ENCODE measurements around the gene DOC2B.
"Not testable (repeated sequence)": the region's sequence is repeated elsewhere in the genome, so short reads cannot be mapped to it uniquely, and the experiment has no call there.

The DOC2B gene

DNA sequence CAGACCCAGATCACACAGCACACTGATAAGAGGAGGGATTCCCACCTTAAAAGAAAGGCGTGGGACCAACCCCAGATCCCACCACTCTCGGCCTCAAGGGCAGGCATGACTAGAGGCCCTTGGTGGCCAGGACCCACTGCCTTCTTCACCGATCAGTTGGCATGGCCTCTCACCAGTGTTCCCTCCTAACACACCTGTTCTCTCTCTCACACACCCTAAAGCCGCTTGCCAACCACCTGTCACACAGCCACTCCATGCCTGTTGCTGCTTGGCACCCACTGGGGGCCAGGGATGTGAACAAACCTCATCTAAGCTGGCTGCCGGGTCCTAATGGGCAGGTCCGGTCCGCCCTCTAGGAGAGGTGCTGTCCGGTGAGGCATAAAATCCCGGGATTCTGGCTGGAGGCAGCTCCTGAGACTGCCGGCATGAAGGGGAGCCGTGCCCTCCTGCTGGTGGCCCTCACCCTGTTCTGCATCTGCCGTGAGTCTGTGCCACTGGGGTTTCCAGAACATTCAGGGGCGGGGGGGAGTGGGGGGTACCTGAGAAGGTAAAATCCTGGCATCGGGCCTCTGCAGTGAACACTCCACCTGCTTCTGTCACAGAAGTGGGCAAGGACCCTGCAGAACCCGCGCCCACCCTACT is 44.2 kb downstream of the DOC2B start, which contains the start of gene SCGB1C2:
SCGB1C2 (plus strand) TSS at position 404 of the 642 bp plus-strand sequence; CDS start at position 426, 22 bp downstream.
- not testable (repeated sequence) for H3K4me3 ChIP-seq (ENCODE audit: low read depth in 1 of 2, low read length in 2 of 2); H3K36me3 ChIP-seq (ENCODE audit: control insufficient read depth in 1 of 2, insufficient read depth in 2 of 2, low read length in 2 of 2); H3K27ac ChIP-seq (ENCODE audit: low read depth, low read length); H3K27me3 ChIP-seq (ENCODE audit: control insufficient read depth in 1 of 2, insufficient read depth in 2 of 2, low read length in 2 of 2); H3K9ac ChIP-seq (ENCODE audit: low read depth in 1 of 2, low read length in 2 of 2); H3K4me1 ChIP-seq (ENCODE audit: control insufficient read depth in 1 of 2, insufficient read depth in 2 of 2, low read length in 2 of 2); H3K9me3 ChIP-seq (ENCODE audit: control insufficient read depth in 1 of 2, low read length in 2 of 2)

DNA sequence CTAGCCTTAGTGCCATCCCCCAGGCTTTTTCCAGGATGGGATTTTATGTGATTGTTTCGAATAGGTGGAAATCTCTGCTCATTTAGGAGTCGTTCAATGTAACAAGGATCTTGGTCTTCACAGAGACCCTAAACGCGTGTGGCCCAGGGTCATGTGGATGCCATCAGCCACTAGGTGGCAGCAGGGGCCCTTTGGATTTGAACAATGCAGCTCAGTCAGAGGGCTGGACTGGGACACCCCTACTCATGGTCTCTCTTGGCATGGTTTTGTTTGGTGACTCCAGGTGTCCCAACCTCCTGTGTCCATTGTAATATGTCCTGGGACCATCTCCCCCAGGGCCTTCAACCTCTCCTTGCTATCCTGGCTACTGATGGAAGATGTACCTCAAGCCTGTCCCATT is 44.9 kb downstream of the DOC2B start:
- H3K36me3 ChIP-seq (ENCODE audit: control insufficient read depth in 1 of 2, insufficient read depth in 2 of 2, low read length in 2 of 2); H3K9ac ChIP-seq (ENCODE audit: low read depth in 1 of 2, low read length in 2 of 2); H3K9me3 ChIP-seq (ENCODE audit: control insufficient read depth in 1 of 2, low read length in 2 of 2); H3K4me3 ChIP-seq (ENCODE audit: low read depth in 1 of 2, low read length in 2 of 2); H3K4me1 ChIP-seq (ENCODE audit: control insufficient read depth in 1 of 2, insufficient read depth in 2 of 2, low read length in 2 of 2); H3K27me3 ChIP-seq (ENCODE audit: control insufficient read depth in 1 of 2, insufficient read depth in 2 of 2, low read length in 2 of 2); H3K27ac ChIP-seq (ENCODE audit: low read depth, low read length): not testable (repeated sequence)

DNA sequence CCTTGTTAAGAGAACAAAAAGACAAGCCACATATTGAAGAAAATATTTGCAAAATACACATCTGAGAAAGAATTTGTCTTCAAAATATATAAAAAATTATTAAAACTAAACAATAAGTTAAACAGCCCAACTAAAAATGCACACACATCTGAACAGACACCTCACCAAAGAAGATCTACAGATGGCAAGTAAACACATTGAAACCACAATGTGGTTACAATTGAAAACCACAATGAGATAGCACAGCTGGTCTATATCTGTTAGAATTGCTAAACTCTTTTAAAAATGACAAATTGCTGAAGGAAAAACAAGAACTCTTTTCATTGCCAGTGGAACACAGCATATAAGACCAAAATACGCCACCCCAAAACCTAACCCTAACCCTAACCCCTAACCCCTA is 45.6 kb downstream of the DOC2B start:
- H3K4me1 ChIP-seq (ENCODE audit: control insufficient read depth in 1 of 2, insufficient read depth in 2 of 2, low read length in 2 of 2); H3K9ac ChIP-seq (ENCODE audit: low read depth in 1 of 2, low read length in 2 of 2); H3K27me3 ChIP-seq (ENCODE audit: control insufficient read depth in 1 of 2, insufficient read depth in 2 of 2, low read length in 2 of 2); H3K27ac ChIP-seq (ENCODE audit: low read depth, low read length); H3K9me3 ChIP-seq (ENCODE audit: control insufficient read depth in 1 of 2, low read length in 2 of 2); H3K36me3 ChIP-seq (ENCODE audit: control insufficient read depth in 1 of 2, insufficient read depth in 2 of 2, low read length in 2 of 2); H3K4me3 ChIP-seq (ENCODE audit: low read depth in 1 of 2, low read length in 2 of 2): not testable (repeated sequence)

DNA sequence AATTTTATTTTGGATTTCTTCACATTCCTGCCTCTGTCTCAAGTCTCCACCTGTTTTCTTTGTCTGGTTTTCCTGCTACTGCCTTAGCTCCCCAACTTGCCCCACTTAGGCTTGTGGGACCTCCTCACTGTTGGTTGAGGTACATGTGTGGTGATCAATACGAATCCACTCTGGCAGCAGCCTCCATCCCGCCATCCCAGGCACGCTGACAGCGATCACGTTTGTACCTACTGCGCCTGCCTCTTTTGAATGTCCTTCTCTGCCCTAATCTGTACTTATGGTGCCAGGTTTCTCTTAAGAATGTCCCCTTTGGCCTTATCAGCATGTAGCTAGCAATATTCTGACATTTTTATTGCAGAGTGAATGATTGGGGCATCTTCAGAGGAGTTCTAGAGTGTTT is 46.4 kb downstream of the DOC2B start:
- H3K36me3 ChIP-seq (ENCODE audit: control insufficient read depth in 1 of 2, insufficient read depth in 2 of 2, low read length in 2 of 2); H3K27me3 ChIP-seq (ENCODE audit: control insufficient read depth in 1 of 2, insufficient read depth in 2 of 2, low read length in 2 of 2); H3K4me3 ChIP-seq (ENCODE audit: low read depth in 1 of 2, low read length in 2 of 2); H3K9ac ChIP-seq (ENCODE audit: low read depth in 1 of 2, low read length in 2 of 2); H3K27ac ChIP-seq (ENCODE audit: low read depth, low read length); H3K4me1 ChIP-seq (ENCODE audit: control insufficient read depth in 1 of 2, insufficient read depth in 2 of 2, low read length in 2 of 2); H3K9me3 ChIP-seq (ENCODE audit: control insufficient read depth in 1 of 2, low read length in 2 of 2): not testable (repeated sequence)

DNA sequence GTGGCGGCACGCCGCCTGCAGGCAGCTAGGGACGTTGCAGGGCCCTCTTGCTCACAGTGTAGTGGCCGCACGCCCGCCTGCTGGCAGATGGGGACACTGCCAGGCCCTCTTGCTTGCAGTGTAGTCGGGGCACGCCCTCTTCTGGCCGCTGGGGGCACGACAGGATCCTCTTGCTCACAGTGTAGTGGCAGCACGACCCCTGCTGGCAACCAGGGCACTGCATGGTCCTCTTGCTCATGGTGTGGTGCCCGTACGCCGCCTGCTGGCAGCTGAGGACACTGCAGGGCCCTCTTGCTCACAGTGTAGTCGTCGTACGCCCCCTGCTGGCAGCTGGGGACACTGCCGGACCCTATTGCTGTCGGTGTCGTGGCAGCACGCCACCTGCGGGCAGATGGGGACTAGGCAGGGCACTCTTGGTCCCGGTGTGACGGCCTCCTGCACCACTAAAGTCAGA is 47.1 kb downstream of the DOC2B start:
- not testable (repeated sequence) for H3K9me3 ChIP-seq (ENCODE audit: control insufficient read depth in 1 of 2, low read length in 2 of 2); H3K27ac ChIP-seq (ENCODE audit: low read depth, low read length); H3K36me3 ChIP-seq (ENCODE audit: control insufficient read depth in 1 of 2, insufficient read depth in 2 of 2, low read length in 2 of 2); H3K9ac ChIP-seq (ENCODE audit: low read depth in 1 of 2, low read length in 2 of 2); H3K27me3 ChIP-seq (ENCODE audit: control insufficient read depth in 1 of 2, insufficient read depth in 2 of 2, low read length in 2 of 2); H3K4me1 ChIP-seq (ENCODE audit: control insufficient read depth in 1 of 2, insufficient read depth in 2 of 2, low read length in 2 of 2); H3K4me3 ChIP-seq (ENCODE audit: low read depth in 1 of 2, low read length in 2 of 2)

DNA sequence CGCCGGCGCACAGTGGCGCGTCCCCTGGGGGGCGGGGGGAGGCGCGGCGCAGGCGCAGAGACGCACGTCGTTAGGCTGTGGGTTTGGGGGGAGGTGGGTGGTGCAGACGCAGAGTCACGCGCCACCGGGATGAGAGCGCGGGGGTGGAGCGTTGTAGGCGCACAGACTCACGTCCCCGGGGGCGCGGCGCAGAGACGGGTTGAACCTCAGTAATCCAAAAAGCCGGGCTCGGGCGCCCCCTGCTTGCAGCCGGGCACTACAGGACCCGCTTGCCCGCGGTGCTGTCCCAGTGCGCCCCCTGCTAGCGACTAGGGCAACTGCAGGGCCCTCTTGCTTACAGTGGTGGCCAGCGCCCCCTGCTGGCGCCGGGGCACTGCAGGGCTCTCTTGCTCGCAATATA is 47.5 kb downstream of the DOC2B start:
- not testable (repeated sequence) for H3K4me1 ChIP-seq (ENCODE audit: control insufficient read depth in 1 of 2, insufficient read depth in 2 of 2, low read length in 2 of 2); H3K9ac ChIP-seq (ENCODE audit: low read depth in 1 of 2, low read length in 2 of 2); H3K4me3 ChIP-seq (ENCODE audit: low read depth in 1 of 2, low read length in 2 of 2); H3K27me3 ChIP-seq (ENCODE audit: control insufficient read depth in 1 of 2, insufficient read depth in 2 of 2, low read length in 2 of 2); H3K36me3 ChIP-seq (ENCODE audit: control insufficient read depth in 1 of 2, insufficient read depth in 2 of 2, low read length in 2 of 2); H3K27ac ChIP-seq (ENCODE audit: low read depth, low read length); H3K9me3 ChIP-seq (ENCODE audit: control insufficient read depth in 1 of 2, low read length in 2 of 2)

DNA sequence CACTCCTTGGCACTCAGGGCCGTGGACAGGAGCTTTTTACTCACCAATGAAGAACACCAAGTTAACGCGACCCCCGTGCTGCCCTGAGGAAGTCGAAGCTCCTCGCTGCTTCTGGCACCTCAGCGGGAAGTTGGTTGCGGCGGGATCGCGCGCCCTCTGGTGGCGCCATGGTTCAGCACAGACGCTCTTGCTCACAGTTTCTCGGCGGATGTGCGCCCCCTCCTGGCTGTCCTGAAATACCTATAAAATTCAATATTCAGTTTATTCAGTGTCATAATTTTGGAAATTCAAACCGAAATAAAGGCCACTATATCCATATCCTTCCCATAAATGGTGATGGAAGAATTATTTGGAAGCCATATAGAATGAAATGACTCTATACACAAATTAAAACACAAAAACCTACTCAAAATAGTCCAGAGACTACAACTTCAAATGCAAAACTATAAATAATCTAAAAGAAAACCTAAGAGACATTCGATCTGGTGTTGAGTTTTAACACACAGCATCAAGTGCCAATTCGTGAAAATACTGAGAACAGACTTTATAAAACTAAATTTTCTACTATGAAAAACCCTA is 63.0 kb downstream of the DOC2B start:
- H3K4me3 ChIP-seq (ENCODE audit: low read depth in 1 of 2, low read length in 2 of 2); H3K4me1 ChIP-seq (ENCODE audit: control insufficient read depth in 1 of 2, insufficient read depth in 2 of 2, low read length in 2 of 2); H3K9ac ChIP-seq (ENCODE audit: low read depth in 1 of 2, low read length in 2 of 2); H3K27me3 ChIP-seq (ENCODE audit: control insufficient read depth in 1 of 2, insufficient read depth in 2 of 2, low read length in 2 of 2); H3K9me3 ChIP-seq (ENCODE audit: control insufficient read depth in 1 of 2, low read length in 2 of 2); H3K27ac ChIP-seq (ENCODE audit: low read depth, low read length); H3K36me3 ChIP-seq (ENCODE audit: control insufficient read depth in 1 of 2, insufficient read depth in 2 of 2, low read length in 2 of 2): not testable (repeated sequence)

DNA sequence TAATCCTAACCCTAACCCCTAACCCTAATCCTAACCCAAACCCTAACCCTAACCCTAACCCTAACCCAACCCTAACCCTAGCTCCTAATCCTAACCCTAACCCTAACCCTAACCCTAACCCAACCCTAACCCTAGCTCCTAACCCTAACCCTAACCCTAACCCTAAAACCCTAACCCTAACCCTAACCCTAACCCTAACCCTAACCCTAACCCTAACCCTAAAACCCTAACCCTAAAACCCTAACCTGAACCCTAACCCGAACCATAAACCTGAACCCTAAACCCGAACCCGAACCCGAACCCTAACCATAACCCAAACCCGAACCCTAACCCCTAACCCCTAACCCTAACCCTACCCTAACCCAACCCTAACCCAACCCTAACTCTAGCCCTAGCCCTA is 68.3 kb downstream of the DOC2B start:
- H3K4me3 ChIP-seq (ENCODE audit: low read depth in 1 of 2, low read length in 2 of 2); H3K27ac ChIP-seq (ENCODE audit: low read depth, low read length); H3K36me3 ChIP-seq (ENCODE audit: control insufficient read depth in 1 of 2, insufficient read depth in 2 of 2, low read length in 2 of 2); H3K9ac ChIP-seq (ENCODE audit: low read depth in 1 of 2, low read length in 2 of 2); H3K27me3 ChIP-seq (ENCODE audit: control insufficient read depth in 1 of 2, insufficient read depth in 2 of 2, low read length in 2 of 2); H3K9me3 ChIP-seq (ENCODE audit: control insufficient read depth in 1 of 2, low read length in 2 of 2); H3K4me1 ChIP-seq (ENCODE audit: control insufficient read depth in 1 of 2, insufficient read depth in 2 of 2, low read length in 2 of 2): not testable (repeated sequence)
